ENCODE data around the gene PTPN9. TPM values are rescaled to one million over a fixed set of nuclear protein-coding genes. Genes with fewer than 3 reads are reported as not detected.

Gene PTPN9
- total RNA-seq, 1 donor from 2014 or later, result 8.6 TPM

DNA sequence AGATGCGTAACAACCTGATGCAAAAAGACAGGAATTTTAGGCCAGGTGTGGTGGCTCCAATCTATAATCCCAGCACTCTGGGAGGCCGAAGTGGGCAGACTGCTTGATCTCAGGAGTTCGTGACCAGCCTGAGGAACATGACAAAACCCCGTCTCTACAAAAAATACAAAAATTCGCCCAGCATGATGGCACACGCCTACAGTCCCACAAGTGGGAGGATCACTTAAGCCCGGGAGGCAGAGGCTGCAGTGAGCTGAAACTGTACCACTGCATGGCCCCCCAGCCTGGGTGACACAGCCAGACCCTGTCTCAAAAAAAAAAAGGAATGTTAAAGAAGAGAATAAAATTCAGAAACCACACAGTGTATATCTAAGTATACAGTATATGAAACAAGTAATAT is 40.7 kb downstream of the PTPN9 start:
- peaks cover 10% of the 10 kb centered on the region for H3K4me1 Mint-ChIP-seq
- no peak overlapping the region for H3K27ac Mint-ChIP-seq
- no peaks in the 10 kb centered on the region for H3K27me3 ChIP-seq

GRCh38 chr15:75533945-75534344 is 45.2 kb downstream of the PTPN9 start:
- no peak overlapping the region for H2AFZ ChIP-seq (replicated peaks)
- no peak for DNase-seq (ENCODE audit: low spot score)
- no peak overlapping the region for H3K4me3 ChIP-seq
- peaks cover 11% of the 10 kb centered on the region for H4K20me1 ChIP-seq (ENCODE audit: low read depth)
- H3K9me3 ChIP-seq (ENCODE audit: low read depth), result no peaks in the 10 kb centered on the region
- peaks cover 41% of the 10 kb centered on the region for H3K79me2 ChIP-seq (ENCODE audit: low read depth)
- TF ChIP-seq EZH2 (IDR thresholded peaks at IDR 0.05), result no peak
- TF ChIP-seq CTCF (IDR thresholded peaks at IDR 0.05), result no peak
- no peak for TF ChIP-seq EZH2phosphoT487 (IDR thresholded peaks at IDR 0.05)
- Mint-ChIP-seq H3K4me3 (no peak overlapping the region), H3K4me1 (peaks cover 7% of the 10 kb centered on the region), H3K27ac (no peak overlapping the region), H3K9me3 (no peaks in the 10 kb centered on the region), H3K27me3 (ENCODE audit: insufficient read depth, low read depth) (no peaks in the 10 kb centered on the region), H3K36me3 (peaks cover 4% of the 10 kb centered on the region)
- peaks cover 27% of the 10 kb centered on the region for H3F3A ChIP-seq (ENCODE audit: low read depth)
- no peak overlapping the region for H3K9ac ChIP-seq
- no peaks in the 10 kb centered on the region for H3K36me3 ChIP-seq
- H3K4me2 ChIP-seq, result no peak overlapping the region
- no peaks in the 10 kb centered on the region for H3K4me1 ChIP-seq
- H3K27me3 ChIP-seq, result no peaks in the 10 kb centered on the region
- no peak overlapping the region for H3K27ac ChIP-seq

More for the DNA sequence above, 40.7 kb downstream of the PTPN9 start:
- H3K4me3 Mint-ChIP-seq, result no peak overlapping the region
- peaks cover 5% of the 10 kb centered on the region for H4K20me1 ChIP-seq (ENCODE audit: low read depth)
- no peaks in the 10 kb centered on the region for H3K9me3 ChIP-seq (ENCODE audit: low read depth)
- H3K36me3 ChIP-seq, result no peaks in the 10 kb centered on the region
- no peak overlapping the region for H3K9ac ChIP-seq
- no peak for TF ChIP-seq EZH2 (IDR thresholded peaks at IDR 0.05)
- TF ChIP-seq EZH2phosphoT487 (IDR thresholded peaks at IDR 0.05), result no peak
- TF ChIP-seq CTCF (IDR thresholded peaks at IDR 0.05), result no peak
- H3F3A ChIP-seq (ENCODE audit: low read depth), result peaks cover 19% of the 10 kb centered on the region
- peaks cover 6% of the 10 kb centered on the region for H3K4me1 ChIP-seq
- peaks cover 30% of the 10 kb centered on the region for H3K79me2 ChIP-seq (ENCODE audit: low read depth)
- peaks cover 4% of the 10 kb centered on the region for H3K36me3 Mint-ChIP-seq
- H3K27ac ChIP-seq, result no peak overlapping the region
- no peak overlapping the region for H3K4me3 ChIP-seq
- H3K4me2 ChIP-seq, result no peak overlapping the region
- H2AFZ ChIP-seq (replicated peaks), result no peak overlapping the region
- no peaks in the 10 kb centered on the region for H3K9me3 Mint-ChIP-seq
- DNase-seq (ENCODE audit: low spot score), result no peak
- peaks cover 2% of the 10 kb centered on the region for H3K27me3 Mint-ChIP-seq (ENCODE audit: insufficient read depth, low read depth)

DNA sequence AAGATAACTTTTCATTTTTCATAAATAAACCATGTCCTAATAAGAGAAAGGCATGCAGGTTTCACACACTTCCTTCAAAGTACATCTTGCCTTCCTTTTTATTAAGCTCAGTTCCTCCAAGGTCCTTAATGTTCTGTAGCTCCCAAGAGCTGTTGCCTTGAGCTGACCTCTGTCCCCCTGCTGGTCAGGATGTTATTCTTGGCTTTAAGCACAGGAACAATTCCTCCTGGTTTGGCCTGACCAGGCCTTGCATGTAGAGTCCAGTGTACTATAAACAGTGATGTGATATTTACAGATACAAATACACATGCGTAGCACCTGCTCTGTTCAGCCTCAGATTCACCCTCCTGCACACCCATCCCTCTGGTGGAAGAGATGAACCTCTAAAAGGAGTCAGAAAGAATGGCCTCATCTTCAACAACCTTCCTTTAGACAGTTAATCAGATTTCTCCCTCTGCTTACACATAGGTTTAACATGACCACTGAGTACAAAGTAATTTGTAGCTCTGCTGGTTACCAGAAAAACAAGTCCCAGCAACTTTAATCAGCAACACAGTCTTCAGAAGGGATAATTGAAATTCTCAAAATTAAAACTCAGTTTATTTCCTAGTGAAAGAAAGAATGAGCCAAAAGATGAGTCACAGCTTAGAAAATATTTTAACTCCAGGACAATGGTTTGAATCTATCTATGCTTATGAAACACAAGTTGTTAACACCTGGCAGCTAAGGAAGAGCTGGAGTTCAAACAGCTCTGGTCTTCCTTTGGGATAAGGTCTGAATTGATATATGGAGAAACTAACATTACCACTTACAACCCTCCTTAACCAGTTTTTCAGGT is 46.5 kb downstream of the PTPN9 start:
- no peaks in the 10 kb centered on the region for H3K36me3 ChIP-seq
- no peaks in the 10 kb centered on the region for H3K4me1 ChIP-seq
- Mint-ChIP-seq H3K36me3 (no peaks in the 10 kb centered on the region), H3K27me3 (ENCODE audit: insufficient read depth, low read depth) (no peaks in the 10 kb centered on the region), H3K27ac (peak overlapping the region; percentile 20), H3K9me3 (no peaks in the 10 kb centered on the region), H3K4me3 (no peak overlapping the region), H3K4me1 (peaks cover 7% of the 10 kb centered on the region)
- H3K4me3 ChIP-seq, result no peak overlapping the region
- TF ChIP-seq EZH2phosphoT487 (IDR thresholded peaks at IDR 0.05), result no peak
- peak; percentile 64 for TF ChIP-seq CTCF (IDR thresholded peaks at IDR 0.05)
- no peak for TF ChIP-seq EZH2 (IDR thresholded peaks at IDR 0.05)
- H3F3A ChIP-seq (ENCODE audit: low read depth), result peaks cover 23% of the 10 kb centered on the region
- H3K79me2 ChIP-seq (ENCODE audit: low read depth), result peaks cover 38% of the 10 kb centered on the region
- H4K20me1 ChIP-seq (ENCODE audit: low read depth), result peaks cover 11% of the 10 kb centered on the region
- no peaks in the 10 kb centered on the region for H3K9me3 ChIP-seq (ENCODE audit: low read depth)
- no peak overlapping the region for H3K4me2 ChIP-seq
- DNase-seq (ENCODE audit: low spot score), result peak; percentile 65
- H3K27me3 ChIP-seq, result no peaks in the 10 kb centered on the region
- no peak overlapping the region for H3K9ac ChIP-seq
- H2AFZ ChIP-seq (replicated peaks), result no peak overlapping the region
- no peak overlapping the region for H3K27ac ChIP-seq

Data from neural progenitor cell (in vitro differentiated cells).